GM10248 (cell line): ENCODE data around the gene TBC1D24.
"Not testable (repeated sequence)": the region's sequence is repeated elsewhere in the genome, so short reads cannot be mapped to it uniquely, and the experiment has no call there.

Source experiments
- CTCF ChIA-PET: fragments of 300-600 bp; sonication (Branson Sonifier 250); formaldehyde crosslinking; extraction: SDS; loops from one replicate; lab custom pipeline; 2021; ENCODE audit warnings: antibody characterized with exemption; lab: Yijun Ruan, JAX
- POLR2A ChIA-PET: fragments of 350-650 bp; sonication (Branson Sonifier 250); formaldehyde crosslinking; extraction: SDS; loops from one replicate; lab custom pipeline; 2020; ENCODE audit warnings: antibody characterized with exemption; lab: Yijun Ruan, JAX
- DNase-seq: peaks from one replicate; pipeline ENCODE4 v3.0.0; 2012; ENCODE audit errors: extremely low spot score
- CTCF ChIP-seq: IDR thresholded peaks from 2 replicates; pipeline ENCODE4 v1.5.1; 2012; ENCODE audit warnings: mild to moderate bottlenecking, low read depth; ENCODE audit errors: extremely low read depth, missing control alignments, control extremely low read depth

Gene TBC1D24

GRCh38 chr16:2428784-2429033, 46.2 kb upstream of the TBC1D24 start:
- ChIA-PET POLR2A (no interaction called here), CTCF (interaction anchor here (0.9 to 3.0 kb wide), 7 partner anchors 10 to 72 kb away, joined by 3 to 11 read pairs (median 4); no protein-coding TSS in a partner anchor)
- no peak for DNase-seq
- TF ChIP-seq CTCF = no peak

DNA sequence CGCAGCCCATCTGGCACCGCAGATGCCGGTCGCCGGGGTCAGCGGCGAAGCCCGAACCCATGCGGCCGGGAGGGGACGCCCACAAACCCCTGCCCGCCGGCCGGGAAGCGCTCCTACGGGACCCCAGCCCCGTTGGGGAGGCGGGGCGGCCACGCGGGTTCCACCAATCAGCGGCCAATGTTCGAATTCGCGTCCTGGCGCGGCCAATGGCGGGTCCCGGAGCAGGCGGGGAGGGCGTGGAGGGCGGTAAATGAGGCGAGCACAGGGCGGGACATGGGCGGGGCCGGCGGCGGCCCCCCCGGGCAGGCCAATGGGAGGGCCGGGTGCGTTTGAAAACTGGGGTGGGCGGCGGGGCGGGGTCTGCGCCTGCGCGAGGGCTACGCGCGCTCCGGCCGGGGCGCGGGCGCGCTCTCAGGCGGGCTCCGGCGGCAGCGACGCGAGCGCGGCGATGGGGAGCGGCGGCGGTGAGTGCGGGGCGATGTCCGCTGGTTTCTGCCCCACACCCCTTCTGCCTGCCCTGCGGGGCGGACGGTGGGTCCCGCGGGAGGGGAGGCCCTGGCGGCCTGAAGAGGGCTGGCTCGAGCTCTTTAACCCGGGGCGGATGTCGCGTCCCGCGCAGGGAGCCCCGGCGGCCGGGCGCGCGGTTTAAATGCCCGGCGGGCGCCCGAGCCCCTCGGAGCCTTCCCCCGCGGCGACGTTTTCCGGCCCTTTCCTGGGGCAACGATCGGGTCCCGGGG, 45.7 kb upstream of the TBC1D24 start, which contains the start of gene CCNF:
Gene CCNF, plus strand, starts transcription at position 414 of the 737 bp plus-strand sequence. Its CDS starts 35 bp downstream, at position 449.
- DNase-seq = peak; percentile 100
- CTCF ChIA-PET = interaction anchor here (0.7 to 3.0 kb wide), 13 partner anchors 11 to 235 kb away, joined by 3 to 17 read pairs (median 4); no protein-coding TSS in a partner anchor
- no peak for TF ChIP-seq CTCF
- POLR2A ChIA-PET = interaction anchor here (0.5 to 0.6 kb wide), 2 partner anchors 15 to 16 kb away, joined by 3 read pairs; no protein-coding TSS in a partner anchor

DNA sequence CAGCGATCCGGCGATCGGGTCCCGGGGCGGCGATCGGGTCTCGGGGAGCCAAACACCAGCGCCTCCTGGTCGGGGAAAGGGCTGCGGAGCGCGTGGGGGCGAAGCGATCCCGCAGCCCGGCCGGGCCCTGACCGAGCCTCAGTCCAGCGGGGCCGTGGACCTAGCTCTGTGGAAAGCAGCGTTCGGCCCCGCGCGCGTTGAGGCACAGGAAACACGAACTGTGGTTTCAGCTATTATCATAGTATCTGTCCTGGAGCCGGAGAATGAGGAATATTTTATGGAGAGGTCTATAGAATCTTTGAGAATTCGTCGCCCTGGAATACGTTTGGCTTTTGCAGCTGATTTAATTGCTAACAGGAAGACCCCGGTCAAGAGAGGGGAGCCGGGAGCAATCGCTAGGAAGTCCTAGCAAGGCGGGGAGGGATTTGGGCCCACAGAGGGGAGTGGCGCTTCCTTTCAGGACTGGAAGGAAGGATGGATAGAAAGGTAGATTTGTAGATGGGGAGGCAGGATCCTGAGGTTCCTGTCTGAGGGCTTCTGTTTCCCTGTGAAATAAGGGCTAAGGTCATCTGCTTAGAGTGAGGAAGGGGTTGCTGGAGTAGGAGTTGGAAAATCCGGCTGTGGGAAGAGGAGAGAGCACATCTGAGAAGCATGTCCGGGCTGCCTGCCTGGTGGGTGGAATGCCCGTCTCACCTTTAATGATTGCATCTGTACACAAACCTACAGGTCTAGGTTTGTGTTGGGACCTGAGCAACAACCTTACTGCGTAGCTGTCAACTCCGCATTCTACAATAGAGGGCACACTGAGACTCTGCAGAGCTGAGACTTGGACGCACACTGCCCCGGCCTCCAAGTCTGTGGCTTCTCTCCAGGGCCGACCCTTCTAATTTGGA, 44.9 kb upstream of the TBC1D24 start:
- peak; percentile 62 for TF ChIP-seq CTCF
- ChIA-PET CTCF (interaction anchor here (0.7 to 3.0 kb wide), 12 partner anchors 9 to 235 kb away, joined by 3 to 17 read pairs (median 4); no protein-coding TSS in a partner anchor), POLR2A (interaction anchor here (0.5 to 0.6 kb wide), 3 partner anchors 14 to 17 kb away, joined by 3 to 5 read pairs (median 3); no protein-coding TSS in a partner anchor)
- DNase-seq = peak; percentile 59

DNA sequence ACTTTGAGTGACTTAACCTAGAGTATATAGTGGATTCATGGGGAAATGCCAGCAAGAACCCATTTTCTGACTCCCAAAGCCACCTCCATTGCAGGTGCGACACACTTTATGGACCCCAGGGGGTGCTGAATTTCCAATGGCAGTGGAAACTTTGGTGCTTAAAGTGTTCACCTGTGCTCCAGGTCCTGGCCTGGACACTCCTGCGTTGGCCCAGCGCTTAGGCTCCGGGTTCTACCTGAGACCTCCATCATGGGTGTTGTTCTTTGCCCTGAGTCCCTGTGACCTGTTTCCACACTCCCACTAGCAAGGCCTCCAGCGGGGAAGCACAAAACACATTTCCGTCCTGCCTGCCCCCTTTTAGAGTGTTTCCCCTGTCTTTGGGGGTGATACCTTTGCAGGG, 42.6 kb upstream of the TBC1D24 start:
- DNase-seq = no peak
- TF ChIP-seq CTCF = no peak
- ChIA-PET CTCF (interaction anchor here (1.5 kb wide), 1 partner anchor 37 kb away, joined by 4 read pairs; no protein-coding TSS in a partner anchor), POLR2A (no interaction called here)

GRCh38 chr16:2432801-2433505, 42.0 kb upstream of the TBC1D24 start:
- CTCF ChIA-PET = interaction anchor here (1.5 kb wide), 1 partner anchor 36 kb away, joined by 4 read pairs; no protein-coding TSS in a partner anchor
- POLR2A ChIA-PET = no interaction called here
- no peak for TF ChIP-seq CTCF
- DNase-seq = no peak

- POLR2A ChIA-PET, DNase-seq: not testable (repeated sequence)
- CTCF ChIA-PET = interaction anchor here (1.0 kb wide), 1 partner anchor 431 kb away, joined by 3 read pairs; no protein-coding TSS in a partner anchor
These were observed 39.7 kb upstream of the TBC1D24 start for GRCh38 chr16:2435236-2435635.
